ENCODE results near the gene ADCY1. TPM values are rescaled to one million over a fixed set of nuclear protein-coding genes. Genes with fewer than 3 reads are reported as not detected.

ADCY1 gene
- total RNA-seq, 6 donors from 2014 or later, result 0.46 to 4.1 (median 1.2) TPM

DNA sequence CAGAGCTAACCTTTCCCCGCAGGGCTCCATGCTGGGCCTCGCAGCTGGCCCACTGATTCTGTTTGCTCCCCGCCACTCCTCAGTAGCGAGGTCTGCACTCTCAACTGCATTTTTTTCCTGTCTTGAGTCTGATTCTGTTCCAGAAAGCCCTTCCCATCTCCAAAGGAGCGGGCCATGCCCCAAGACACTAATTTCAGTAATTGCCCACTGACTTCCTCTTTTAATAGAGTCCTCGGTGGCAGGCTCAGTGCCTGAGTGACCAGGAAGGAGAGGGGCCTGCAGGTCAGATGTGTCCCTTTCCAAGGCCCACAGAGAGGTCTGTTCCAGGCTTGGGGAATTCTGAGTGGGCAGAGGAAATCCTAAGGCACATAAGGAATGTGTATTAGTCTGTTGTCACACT lies 77.4 kb downstream of the ADCY1 start:
- no peak for DNase-seq
- no peak overlapping the region for H3K27ac ChIP-seq
- peaks cover 0 to 10% (median 4%) of the 10 kb centered on the region in 4 donors for H3K4me1 ChIP-seq
- WGBS, 2 donors, result 84 to 93% methylated on average over 6 of the region's 6 CpGs
- no peak for ATAC-seq (ENCODE audit: low FRiP score in 2 of 2)
- H3K36me3 ChIP-seq, result no peaks in the 10 kb centered on the region
- no peak overlapping the region for H3K4me3 ChIP-seq
- H3K27me3 ChIP-seq, result no peaks in the 10 kb centered on the region
- H3K9me3 ChIP-seq, result no peaks in the 10 kb centered on the region
- TF ChIP-seq POLR2AphosphoS5 (IDR thresholded peaks at IDR 0.05), result no peak
- no peak for TF ChIP-seq EP300 (IDR thresholded peaks at IDR 0.05)
- TF ChIP-seq POLR2A (IDR thresholded peaks at IDR 0.05), result no peak
- TF ChIP-seq, protein P1, sequence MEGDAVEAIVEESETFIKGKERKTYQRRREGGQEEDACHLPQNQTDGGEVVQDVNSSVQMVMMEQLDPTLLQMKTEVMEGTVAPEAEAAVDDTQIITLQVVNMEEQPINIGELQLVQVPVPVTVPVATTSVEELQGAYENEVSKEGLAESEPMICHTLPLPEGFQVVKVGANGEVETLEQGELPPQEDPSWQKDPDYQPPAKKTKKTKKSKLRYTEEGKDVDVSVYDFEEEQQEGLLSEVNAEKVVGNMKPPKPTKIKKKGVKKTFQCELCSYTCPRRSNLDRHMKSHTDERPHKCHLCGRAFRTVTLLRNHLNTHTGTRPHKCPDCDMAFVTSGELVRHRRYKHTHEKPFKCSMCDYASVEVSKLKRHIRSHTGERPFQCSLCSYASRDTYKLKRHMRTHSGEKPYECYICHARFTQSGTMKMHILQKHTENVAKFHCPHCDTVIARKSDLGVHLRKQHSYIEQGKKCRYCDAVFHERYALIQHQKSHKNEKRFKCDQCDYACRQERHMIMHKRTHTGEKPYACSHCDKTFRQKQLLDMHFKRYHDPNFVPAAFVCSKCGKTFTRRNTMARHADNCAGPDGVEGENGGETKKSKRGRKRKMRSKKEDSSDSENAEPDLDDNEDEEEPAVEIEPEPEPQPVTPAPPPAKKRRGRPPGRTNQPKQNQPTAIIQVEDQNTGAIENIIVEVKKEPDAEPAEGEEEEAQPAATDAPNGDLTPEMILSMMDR (IDR thresholded peaks at IDR 0.05), result no peak

DNA sequence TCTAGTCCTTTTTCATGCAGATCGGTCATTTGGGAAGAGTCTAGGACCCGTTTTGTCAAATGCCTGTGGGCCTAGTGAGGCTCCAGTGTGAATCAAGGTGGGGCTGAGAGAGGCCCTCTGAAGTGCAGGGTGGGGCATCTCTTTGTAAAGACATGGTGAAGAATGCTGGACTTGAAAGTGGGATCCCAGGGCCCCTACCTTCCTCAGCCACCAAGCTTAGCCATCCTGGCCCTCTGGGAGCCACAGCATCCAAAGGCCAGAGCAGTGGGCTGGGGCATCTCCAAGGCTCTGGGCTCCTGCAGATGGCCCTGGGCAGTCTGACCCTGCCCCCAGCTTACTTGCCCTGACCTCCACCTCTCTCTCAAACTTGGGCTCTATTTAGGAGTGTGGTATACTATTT lies 78.5 kb downstream of the ADCY1 start:
- 84 to 91% methylated on average over 2 of the region's 2 CpGs for WGBS, 2 donors
- no peak overlapping the region for H3K4me3 ChIP-seq
- H3K9me3 ChIP-seq, result no peaks in the 10 kb centered on the region
- ATAC-seq (ENCODE audit: low FRiP score in 2 of 2) (no peak), DNase-seq (no peak)
- H3K4me1 ChIP-seq, result peaks cover 0 to 5% (median 4%) of the 10 kb centered on the region in 4 donors
- no peak overlapping the region for H3K27ac ChIP-seq
- H3K36me3 ChIP-seq, result no peaks in the 10 kb centered on the region
- TF ChIP-seq EP300 (IDR thresholded peaks at IDR 0.05), result no peak
- no peak for TF ChIP-seq POLR2A (IDR thresholded peaks at IDR 0.05)
- TF ChIP-seq POLR2AphosphoS5 (IDR thresholded peaks at IDR 0.05), result no peak
- TF ChIP-seq, protein P1 (IDR thresholded peaks at IDR 0.05), result no peak
- no peaks in the 10 kb centered on the region for H3K27me3 ChIP-seq

DNA sequence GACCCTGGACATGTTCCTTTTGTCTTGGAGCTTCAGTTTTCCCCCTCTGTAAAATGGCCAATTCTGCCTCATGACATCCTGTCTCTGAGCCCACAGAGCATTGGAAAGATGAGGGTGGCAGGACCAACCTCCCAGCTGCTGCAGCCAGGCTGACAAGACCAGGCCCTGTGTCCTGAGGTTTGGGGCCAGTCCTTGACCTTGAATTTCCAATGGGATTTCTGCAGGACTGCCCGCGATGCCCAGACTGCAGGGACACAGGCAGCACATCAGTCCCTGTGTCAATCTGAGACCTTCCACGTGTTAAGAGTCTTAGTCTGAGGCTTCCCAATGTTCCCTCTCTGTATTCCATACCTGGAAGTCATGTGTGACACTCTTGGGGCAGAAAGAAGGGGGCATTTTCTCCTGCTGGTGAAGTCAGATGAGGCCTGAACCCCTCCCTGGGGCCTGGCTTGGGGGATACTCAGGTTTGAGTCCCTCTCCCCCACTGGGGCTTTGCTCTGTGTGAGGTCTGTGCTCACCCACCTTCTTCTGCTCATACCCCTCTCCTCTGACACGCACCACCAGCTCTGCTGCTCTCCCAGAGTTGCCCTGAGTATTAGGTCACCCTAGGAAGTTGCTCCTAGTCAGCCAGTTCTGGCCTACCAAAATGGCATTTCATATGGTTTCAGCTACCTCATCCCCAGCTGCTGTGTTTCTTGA lies 79.2 kb downstream of the ADCY1 start:
- no peaks in the 10 kb centered on the region for H3K36me3 ChIP-seq
- no peaks in the 10 kb centered on the region for H3K9me3 ChIP-seq
- no peak overlapping the region for H3K4me3 ChIP-seq
- 74 to 90% methylated on average over 1 to 4 of the region's 4 CpGs for WGBS, 2 donors
- ATAC-seq (ENCODE audit: low FRiP score in 2 of 2) (no peak), DNase-seq (no peak)
- no peak overlapping the region for H3K27ac ChIP-seq
- peaks cover 0 to 5% (median 4%) of the 10 kb centered on the region in 4 donors for H3K4me1 ChIP-seq
- TF ChIP-seq POLR2AphosphoS5 (IDR thresholded peaks at IDR 0.05), result no peak
- H3K27me3 ChIP-seq, result no peaks in the 10 kb centered on the region

DNA sequence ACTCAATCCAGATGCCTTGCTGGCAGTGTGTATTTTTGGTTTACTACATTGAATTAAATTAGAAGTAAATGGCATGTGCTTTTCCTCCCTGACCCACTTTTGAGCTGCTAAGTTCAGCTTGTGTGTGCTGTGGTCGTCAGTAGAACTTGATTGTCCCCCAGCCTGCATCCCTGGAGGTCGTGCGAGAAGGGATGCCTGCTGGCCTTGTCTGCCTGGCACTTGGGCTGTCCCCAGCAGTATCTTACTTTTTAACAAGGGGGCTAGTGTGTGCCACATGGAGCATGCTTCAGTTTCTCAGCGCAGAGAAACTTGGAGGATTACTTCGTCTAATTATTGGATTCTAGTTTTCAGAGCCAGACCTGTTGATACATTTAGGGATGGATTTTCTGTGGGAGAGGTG lies 80.2 kb downstream of the ADCY1 start:
- no peaks in the 10 kb centered on the region for H3K9me3 ChIP-seq
- ATAC-seq (ENCODE audit: low FRiP score in 2 of 2) (no peak), DNase-seq (no peak)
- H3K27ac ChIP-seq, result no peak overlapping the region
- H3K36me3 ChIP-seq, result no peaks in the 10 kb centered on the region
- H3K27me3 ChIP-seq, result no peaks in the 10 kb centered on the region
- H3K4me1 ChIP-seq, result peaks cover 0 to 5% (median 4%) of the 10 kb centered on the region in 4 donors
- TF ChIP-seq EP300 (IDR thresholded peaks at IDR 0.05) (no peak), POLR2AphosphoS5 (IDR thresholded peaks at IDR 0.05) (no peak), POLR2A (IDR thresholded peaks at IDR 0.05) (no peak)
- TF ChIP-seq, protein P1 (IDR thresholded peaks at IDR 0.05), result no peak
- no peak overlapping the region for H3K4me3 ChIP-seq
- 90 to 100% methylated on average over 5 of the region's 5 CpGs for WGBS, 2 donors

DNA sequence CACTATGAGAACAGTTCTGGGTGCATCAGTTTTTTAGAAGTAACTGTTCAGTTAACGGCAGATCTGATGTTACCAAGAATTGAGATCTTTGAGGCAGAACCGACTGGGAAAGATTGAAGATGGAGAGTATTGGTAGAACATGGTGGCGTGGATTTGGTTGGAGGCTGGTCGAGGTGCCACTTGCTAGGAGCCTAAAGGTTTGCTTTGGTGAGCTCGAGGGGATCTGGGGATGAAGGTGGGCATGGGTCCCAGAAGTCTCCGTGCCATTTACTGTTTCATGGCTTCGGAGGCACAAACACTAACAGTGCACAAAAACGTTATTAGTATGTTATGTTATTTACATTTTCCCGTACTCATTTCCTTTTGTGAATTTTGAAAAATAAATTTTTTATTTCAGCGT lies 81.4 kb downstream of the ADCY1 start:
- WGBS, 2 donors, result 87 to 88% methylated on average over 10 of the region's 10 CpGs
- ATAC-seq (ENCODE audit: low FRiP score in 2 of 2) (no peak), DNase-seq (no peak)
- H3K27ac ChIP-seq, result no peak overlapping the region
- H3K27me3 ChIP-seq, result no peaks in the 10 kb centered on the region
- no peak overlapping the region for H3K4me3 ChIP-seq
- TF ChIP-seq EP300 (IDR thresholded peaks at IDR 0.05) (no peak), POLR2A (IDR thresholded peaks at IDR 0.05) (no peak), POLR2AphosphoS5 (IDR thresholded peaks at IDR 0.05) (no peak)
- TF ChIP-seq, protein P1 (IDR thresholded peaks at IDR 0.05), result no peak
- no peaks in the 10 kb centered on the region for H3K36me3 ChIP-seq
- H3K9me3 ChIP-seq, result no peaks in the 10 kb centered on the region
- peaks cover 0 to 4% (median 3%) of the 10 kb centered on the region in 4 donors for H3K4me1 ChIP-seq
